Measurements from ENCODE around the gene ABCB8. TPM values are rescaled to one million over a fixed set of nuclear protein-coding genes. Genes with fewer than 3 reads are reported as not detected.
A peak's percentile ranks its signal among the peaks of the same experiment; 100 is the strongest.

The ABCB8 gene
- total and polyA plus RNA-seq, 9 of the 15 experiments (the other 6 are each of a cell fraction or from before 2014, with no cell fraction given): 7.6 to 106 (median 36.3) TPM

GRCh38 chr7:151057989-151058780, 29.9 kb downstream of the ABCB8 start (continued):
- TF ChIP-seq SP2 (IDR thresholded peaks at IDR 0.05; ENCODE audit: extremely low read depth, low read depth, low read length, poor library complexity, severe bottlenecking): no peak
- TF ChIP-seq, protein P1, sequence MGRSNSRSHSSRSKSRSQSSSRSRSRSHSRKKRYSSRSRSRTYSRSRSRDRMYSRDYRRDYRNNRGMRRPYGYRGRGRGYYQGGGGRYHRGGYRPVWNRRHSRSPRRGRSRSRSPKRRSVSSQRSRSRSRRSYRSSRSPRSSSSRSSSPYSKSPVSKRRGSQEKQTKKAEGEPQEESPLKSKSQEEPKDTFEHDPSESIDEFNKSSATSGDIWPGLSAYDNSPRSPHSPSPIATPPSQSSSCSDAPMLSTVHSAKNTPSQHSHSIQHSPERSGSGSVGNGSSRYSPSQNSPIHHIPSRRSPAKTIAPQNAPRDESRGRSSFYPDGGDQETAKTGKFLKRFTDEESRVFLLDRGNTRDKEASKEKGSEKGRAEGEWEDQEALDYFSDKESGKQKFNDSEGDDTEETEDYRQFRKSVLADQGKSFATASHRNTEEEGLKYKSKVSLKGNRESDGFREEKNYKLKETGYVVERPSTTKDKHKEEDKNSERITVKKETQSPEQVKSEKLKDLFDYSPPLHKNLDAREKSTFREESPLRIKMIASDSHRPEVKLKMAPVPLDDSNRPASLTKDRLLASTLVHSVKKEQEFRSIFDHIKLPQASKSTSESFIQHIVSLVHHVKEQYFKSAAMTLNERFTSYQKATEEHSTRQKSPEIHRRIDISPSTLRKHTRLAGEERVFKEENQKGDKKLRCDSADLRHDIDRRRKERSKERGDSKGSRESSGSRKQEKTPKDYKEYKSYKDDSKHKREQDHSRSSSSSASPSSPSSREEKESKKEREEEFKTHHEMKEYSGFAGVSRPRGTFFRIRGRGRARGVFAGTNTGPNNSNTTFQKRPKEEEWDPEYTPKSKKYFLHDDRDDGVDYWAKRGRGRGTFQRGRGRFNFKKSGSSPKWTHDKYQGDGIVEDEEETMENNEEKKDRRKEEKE (IDR thresholded peaks at IDR 0.05; ENCODE audit: borderline replicate concordance in 1 of 2, control insufficient read depth in 1 of 2, low read depth in 2 of 2, low read length in 1 of 2): 0 out of 4 replicates have a peak, but pooled peaks of 1 of the 2 experiments have one; percentile 40
- TF ChIP-seq L3MBTL2 (IDR thresholded peaks at IDR 0.05): peak; percentile 80
- no peak for TF ChIP-seq ELF4 (CRISPR knock-in tag; IDR thresholded peaks at IDR 0.05)
- TF ChIP-seq, protein P2, sequence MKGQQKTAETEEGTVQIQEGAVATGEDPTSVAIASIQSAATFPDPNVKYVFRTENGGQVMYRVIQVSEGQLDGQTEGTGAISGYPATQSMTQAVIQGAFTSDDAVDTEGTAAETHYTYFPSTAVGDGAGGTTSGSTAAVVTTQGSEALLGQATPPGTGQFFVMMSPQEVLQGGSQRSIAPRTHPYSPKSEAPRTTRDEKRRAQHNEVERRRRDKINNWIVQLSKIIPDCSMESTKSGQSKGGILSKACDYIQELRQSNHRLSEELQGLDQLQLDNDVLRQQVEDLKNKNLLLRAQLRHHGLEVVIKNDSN (CRISPR knock-in tag; IDR thresholded peaks at IDR 0.05): no peak
- peak; percentile 100 for TF ChIP-seq DACH1 (IDR thresholded peaks at IDR 0.05; ENCODE audit: partially characterized antibody)
- no peak for TF ChIP-seq ETS2 (tag; IDR thresholded peaks at IDR 0.05; ENCODE audit: borderline replicate concordance, poor library complexity, severe bottlenecking)
- no peak for TF ChIP-seq CHCHD3 (CRISPR knock-in tag; IDR thresholded peaks at IDR 0.05)
- TF ChIP-seq ETV5 (CRISPR knock-in tag; IDR thresholded peaks at IDR 0.05; ENCODE audit: low read depth): peak; percentile 84
- TF ChIP-seq SIN3B (IDR thresholded peaks at IDR 0.05; ENCODE audit: low read depth): no peak
- peak; percentile 70 for TF ChIP-seq POLR2B (IDR thresholded peaks at IDR 0.05; ENCODE audit: low read depth, partially characterized antibody)
- TF ChIP-seq ELF2 (CRISPR knock-in tag; IDR thresholded peaks at IDR 0.05): peak; percentile 20; the same call in 1 of the 2 replicates
- TF ChIP-seq CBFB (CRISPR knock-in tag; IDR thresholded peaks at IDR 0.05): peak; percentile 97
- TF ChIP-seq NFRKB (IDR thresholded peaks at IDR 0.05; ENCODE audit: low read depth): peak; percentile 24; the same call in 1 of the 2 replicates
- TF ChIP-seq ZNF143 (CRISPR knock-in tag; IDR thresholded peaks at IDR 0.05): peak; percentile 98
- TF ChIP-seq CSDE1 (IDR thresholded peaks at IDR 0.05): no peak
- TF ChIP-seq TCFL5 (CRISPR knock-in tag; conservative IDR thresholded peaks at IDR 0.05): no peak
- no peak for TF ChIP-seq ZNF79 (CRISPR knock-in tag; IDR thresholded peaks at IDR 0.05; ENCODE audit: low read depth)
- no peak for TF ChIP-seq ZNF224 (CRISPR knock-in tag; IDR thresholded peaks at IDR 0.05)
- TF ChIP-seq NR1H2 (CRISPR knock-in tag; IDR thresholded peaks at IDR 0.05): peak; percentile 91; the same call in 1 of the 2 replicates
- TF ChIP-seq TCF7 (IDR thresholded peaks at IDR 0.05; ENCODE audit: borderline replicate concordance): peak; percentile 98
- TF ChIP-seq HEY1 (CRISPR knock-in tag; IDR thresholded peaks at IDR 0.05; ENCODE audit: borderline replicate concordance): peak; percentile 69; the same call in 1 of the 2 replicates

Data from K562 (cell line).